ENCODE measurements around the gene DEFB114.

- no peak for TF ChIP-seq CTCF (IDR thresholded peaks at IDR 0.05)
- TF ChIP-seq POLR2A (IDR thresholded peaks at IDR 0.05): no peak
- no peak for TF ChIP-seq POLR2AphosphoS5 (IDR thresholded peaks at IDR 0.05)
Observed at GRCh38 chr6:49919935-49920644, 43.9 kb downstream of the DEFB114 start.
